ENCODE data around the gene EPSTI1.

The EPSTI1 gene

DNA sequence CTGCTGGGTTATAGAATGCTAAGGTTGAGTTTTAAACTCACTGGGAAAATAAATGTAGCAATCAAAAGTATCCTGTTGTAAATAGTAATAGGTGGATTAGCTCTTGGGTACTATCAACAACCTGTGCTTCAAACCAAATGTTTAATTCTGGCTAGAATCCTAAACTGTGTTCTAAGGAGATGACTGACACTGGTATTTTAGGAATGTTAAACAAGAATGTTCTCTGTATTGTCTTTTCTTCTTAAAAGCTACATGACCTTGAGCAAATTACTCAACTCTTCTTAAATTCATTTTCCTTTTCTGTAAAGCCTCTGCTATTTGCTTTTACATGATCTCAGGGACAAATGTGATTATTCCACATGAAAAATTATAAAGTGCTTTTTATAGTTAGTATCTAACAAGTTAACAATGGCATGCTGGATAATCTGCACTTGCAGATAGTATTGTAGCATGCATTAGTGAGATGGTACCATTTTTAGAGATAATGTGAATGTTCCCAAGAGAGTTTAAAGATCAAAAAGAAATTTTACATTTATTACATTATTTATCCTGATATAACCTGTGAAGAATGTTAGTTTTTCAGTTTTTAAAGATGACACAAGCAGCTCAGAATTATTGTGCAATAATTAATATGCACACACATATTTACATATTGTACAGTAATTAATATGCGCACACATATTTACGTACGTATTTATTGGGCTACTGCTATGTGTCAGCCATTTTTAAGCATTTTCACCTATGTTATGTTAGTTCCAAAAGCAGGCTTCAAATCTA lies 13.6 kb upstream of the EPSTI1 start:
- H3K27me3 ChIP-seq (ENCODE audit: control insufficient read depth in 5 of 5, insufficient read depth in 4 of 5, low read length in 5 of 5): no peaks in the 10 kb centered on the region
- peaks cover 0 to 6% (median 0%) of the 10 kb centered on the region in 5 donors for H3K9me3 ChIP-seq (ENCODE audit: control insufficient read depth in 5 of 5, low read length in 5 of 5)
- no peak overlapping the region for H3K9ac ChIP-seq (ENCODE audit: low read length in 5 of 5)
- H3K36me3 ChIP-seq (ENCODE audit: control insufficient read depth in 5 of 5, insufficient read depth in 5 of 5, low read length in 5 of 5): no peaks in the 10 kb centered on the region
- H3K4me3 ChIP-seq (ENCODE audit: low read depth in 1 of 5, low read length in 5 of 5): no peak overlapping the region
- H3K27ac ChIP-seq (ENCODE audit: low read depth, low read length): no peak overlapping the region
- H3K4me1 ChIP-seq (ENCODE audit: control insufficient read depth in 5 of 5, insufficient read depth in 5 of 5, low read length in 5 of 5): no peaks in the 10 kb centered on the region

DNA sequence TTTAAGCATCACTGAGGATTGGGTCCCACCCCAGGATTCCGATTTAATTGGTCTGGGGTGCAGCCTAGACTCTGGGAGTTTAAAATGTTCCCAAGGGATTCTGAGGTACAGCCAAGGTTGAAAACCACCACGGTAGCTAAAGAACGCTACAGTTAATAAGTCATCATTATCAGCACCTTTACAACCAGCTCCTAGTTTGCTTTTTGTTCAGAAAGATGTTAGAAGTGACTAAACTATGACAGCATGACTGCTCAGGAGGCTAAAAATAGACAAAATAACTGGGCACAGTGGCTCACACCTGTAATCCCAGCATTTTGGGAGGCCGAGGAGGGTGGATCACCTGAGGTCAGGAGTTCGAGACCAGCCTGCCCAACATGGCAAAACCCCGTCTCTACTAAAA lies 11.7 kb upstream of the EPSTI1 start:
- Histone ChIP-seq H3K27me3 (ENCODE audit: control insufficient read depth in 5 of 5, insufficient read depth in 4 of 5, low read length in 5 of 5) (no peaks in the 10 kb centered on the region), H3K9ac (ENCODE audit: low read length in 5 of 5) (no peak overlapping the region), H3K36me3 (ENCODE audit: control insufficient read depth in 5 of 5, insufficient read depth in 5 of 5, low read length in 5 of 5) (no peaks in the 10 kb centered on the region), H3K9me3 (ENCODE audit: control insufficient read depth in 5 of 5, low read length in 5 of 5) (peaks cover 0 to 6% (median 0%) of the 10 kb centered on the region in 5 donors), H3K27ac (ENCODE audit: low read depth, low read length) (no peak overlapping the region), H3K4me3 (ENCODE audit: low read depth in 1 of 5, low read length in 5 of 5) (no peak overlapping the region), H3K4me1 (ENCODE audit: control insufficient read depth in 5 of 5, insufficient read depth in 5 of 5, low read length in 5 of 5) (no peaks in the 10 kb centered on the region)

DNA sequence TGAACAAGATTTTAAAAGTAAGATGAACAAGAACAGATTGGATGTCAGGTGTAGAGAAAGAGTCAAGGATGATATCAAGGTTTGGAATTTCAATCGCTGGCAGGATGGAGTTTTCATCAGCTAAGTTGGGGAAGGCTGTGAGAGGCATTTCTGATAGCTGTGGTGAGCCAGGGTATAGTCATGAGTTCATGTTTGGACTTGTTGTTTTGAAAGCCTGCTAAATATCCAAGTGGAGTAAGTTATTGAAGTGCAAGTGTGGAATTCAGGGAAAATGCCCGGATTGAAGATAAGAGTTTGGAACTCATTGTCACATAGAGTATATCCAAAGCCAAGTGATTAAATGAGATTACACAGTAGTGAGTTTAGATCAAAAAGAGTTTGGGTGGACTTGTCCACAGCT lies 11.0 kb upstream of the EPSTI1 start:
- H3K27me3 ChIP-seq (ENCODE audit: control insufficient read depth in 5 of 5, insufficient read depth in 4 of 5, low read length in 5 of 5): no peaks in the 10 kb centered on the region
- peaks cover 0 to 6% (median 0%) of the 10 kb centered on the region in 5 donors for H3K9me3 ChIP-seq (ENCODE audit: control insufficient read depth in 5 of 5, low read length in 5 of 5)
- no peak overlapping the region for H3K4me3 ChIP-seq (ENCODE audit: low read depth in 1 of 5, low read length in 5 of 5)
- H3K9ac ChIP-seq (ENCODE audit: low read length in 5 of 5): no peak overlapping the region
- H3K36me3 ChIP-seq (ENCODE audit: control insufficient read depth in 5 of 5, insufficient read depth in 5 of 5, low read length in 5 of 5): no peaks in the 10 kb centered on the region
- H3K4me1 ChIP-seq (ENCODE audit: control insufficient read depth in 5 of 5, insufficient read depth in 5 of 5, low read length in 5 of 5): no peaks in the 10 kb centered on the region
- no peak overlapping the region for H3K27ac ChIP-seq (ENCODE audit: low read depth, low read length)

DNA sequence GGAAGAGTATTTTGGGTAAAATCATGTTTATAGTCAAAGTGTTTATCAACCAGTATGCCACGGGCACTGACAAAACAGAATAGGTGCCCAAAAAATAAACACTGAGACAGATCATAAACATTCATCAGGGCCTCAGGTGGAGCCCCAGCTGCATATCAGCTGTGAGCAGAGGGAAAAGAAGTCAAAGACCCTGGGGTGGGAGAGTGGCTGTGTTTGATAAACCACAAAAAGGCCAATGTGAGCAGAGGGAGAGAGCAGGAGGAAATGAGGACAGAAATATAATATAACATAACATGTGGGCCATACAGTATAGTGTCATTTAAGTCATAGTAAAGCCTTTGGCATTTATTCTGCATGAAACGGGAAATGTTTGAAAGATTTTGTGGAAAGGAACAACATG lies 10.0 kb upstream of the EPSTI1 start:
- no peak overlapping the region for H3K27ac ChIP-seq (ENCODE audit: low read depth, low read length)
- H3K9me3 ChIP-seq (ENCODE audit: control insufficient read depth in 5 of 5, low read length in 5 of 5): peaks cover 0 to 6% (median 0%) of the 10 kb centered on the region in 5 donors
- no peak overlapping the region for H3K4me3 ChIP-seq (ENCODE audit: low read depth in 1 of 5, low read length in 5 of 5)
- H3K4me1 ChIP-seq (ENCODE audit: control insufficient read depth in 5 of 5, insufficient read depth in 5 of 5, low read length in 5 of 5): no peaks in the 10 kb centered on the region
- H3K9ac ChIP-seq (ENCODE audit: low read length in 5 of 5): no peak overlapping the region
- H3K36me3 ChIP-seq (ENCODE audit: control insufficient read depth in 5 of 5, insufficient read depth in 5 of 5, low read length in 5 of 5): no peaks in the 10 kb centered on the region
- no peaks in the 10 kb centered on the region for H3K27me3 ChIP-seq (ENCODE audit: control insufficient read depth in 5 of 5, insufficient read depth in 4 of 5, low read length in 5 of 5)

DNA sequence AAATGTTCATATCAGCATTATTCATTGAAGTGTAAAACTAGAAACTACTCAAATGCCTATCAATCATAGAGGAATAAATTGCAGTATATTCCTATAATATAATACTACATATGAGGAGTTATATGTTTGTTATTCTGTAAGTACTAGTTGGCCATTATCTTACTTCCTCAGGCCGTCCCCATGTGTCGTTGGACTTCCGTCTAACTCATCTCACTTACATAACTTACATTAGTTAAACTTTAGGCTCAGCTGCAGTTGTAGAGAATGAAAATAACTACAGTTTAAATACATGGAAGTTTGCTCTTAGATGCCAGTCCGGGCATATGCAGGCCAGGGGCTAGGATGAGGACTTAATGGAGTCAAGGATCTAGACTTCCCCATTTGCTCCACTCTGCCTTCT lies 8.6 kb upstream of the EPSTI1 start:
- no peaks in the 10 kb centered on the region for H3K36me3 ChIP-seq (ENCODE audit: control insufficient read depth in 5 of 5, insufficient read depth in 5 of 5, low read length in 5 of 5)
- no peak overlapping the region for H3K4me3 ChIP-seq (ENCODE audit: low read depth in 1 of 5, low read length in 5 of 5)
- H3K4me1 ChIP-seq (ENCODE audit: control insufficient read depth in 5 of 5, insufficient read depth in 5 of 5, low read length in 5 of 5): no peaks in the 10 kb centered on the region
- H3K9me3 ChIP-seq (ENCODE audit: control insufficient read depth in 5 of 5, low read length in 5 of 5): peaks cover 0 to 6% (median 0%) of the 10 kb centered on the region in 5 donors
- H3K27me3 ChIP-seq (ENCODE audit: control insufficient read depth in 5 of 5, insufficient read depth in 4 of 5, low read length in 5 of 5): no peaks in the 10 kb centered on the region
- H3K9ac ChIP-seq (ENCODE audit: low read length in 5 of 5): no peak overlapping the region
- no peak overlapping the region for H3K27ac ChIP-seq (ENCODE audit: low read depth, low read length)

DNA sequence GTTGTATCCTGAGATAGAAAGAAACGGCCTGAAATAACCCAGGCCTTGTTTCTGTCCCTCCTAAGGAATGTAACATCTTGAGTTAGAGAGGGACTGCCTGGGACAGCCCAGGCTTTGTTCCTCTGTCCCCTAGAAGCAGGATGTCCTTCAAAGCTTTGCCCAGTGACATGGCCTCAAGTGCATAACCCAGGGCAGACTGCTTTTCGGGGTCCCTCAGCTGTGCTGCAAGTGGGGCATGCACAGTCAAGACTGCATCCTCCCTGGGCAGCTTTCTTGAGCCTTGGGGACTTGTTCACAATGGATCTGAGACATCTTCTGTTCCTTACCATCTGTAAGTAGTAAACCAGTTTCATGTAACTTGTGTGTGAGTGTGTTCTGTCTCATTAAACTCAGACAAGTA lies 7.5 kb upstream of the EPSTI1 start:
- H3K4me1 ChIP-seq (ENCODE audit: control insufficient read depth in 5 of 5, insufficient read depth in 5 of 5, low read length in 5 of 5): no peaks in the 10 kb centered on the region
- H3K9me3 ChIP-seq (ENCODE audit: control insufficient read depth in 5 of 5, low read length in 5 of 5): peaks cover 0 to 6% (median 0%) of the 10 kb centered on the region in 5 donors
- H3K27me3 ChIP-seq (ENCODE audit: control insufficient read depth in 5 of 5, insufficient read depth in 4 of 5, low read length in 5 of 5): no peaks in the 10 kb centered on the region
- H3K36me3 ChIP-seq (ENCODE audit: control insufficient read depth in 5 of 5, insufficient read depth in 5 of 5, low read length in 5 of 5): no peaks in the 10 kb centered on the region
- no peak overlapping the region for H3K9ac ChIP-seq (ENCODE audit: low read length in 5 of 5)
- no peak overlapping the region for H3K27ac ChIP-seq (ENCODE audit: low read depth, low read length)
- H3K4me3 ChIP-seq (ENCODE audit: low read depth in 1 of 5, low read length in 5 of 5): no peak overlapping the region

DNA sequence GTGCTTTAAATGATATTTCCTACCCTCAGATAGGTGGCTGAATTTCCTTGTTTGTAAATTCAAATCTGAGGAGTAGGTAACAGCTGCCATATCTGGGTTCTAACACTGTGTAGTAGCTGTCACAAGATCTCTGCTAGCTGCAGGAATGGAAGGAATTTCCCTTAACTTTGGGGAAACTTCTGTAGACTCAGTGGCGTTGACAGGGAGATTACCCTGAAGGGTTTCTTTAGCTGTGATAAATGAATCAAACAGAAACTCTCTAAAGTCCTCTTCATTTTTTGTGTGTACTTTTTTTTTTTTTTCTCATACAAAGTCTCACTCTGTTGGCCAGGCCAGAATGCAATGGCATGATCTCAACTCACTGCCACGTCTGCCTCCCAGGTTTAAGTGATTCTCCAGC lies 5.3 kb upstream of the EPSTI1 start:
- Histone ChIP-seq H3K27ac (ENCODE audit: low read depth, low read length) (no peak overlapping the region), H3K4me1 (ENCODE audit: control insufficient read depth in 5 of 5, insufficient read depth in 5 of 5, low read length in 5 of 5) (peaks cover 0 to 6% (median 1%) of the 10 kb centered on the region in 5 donors), H3K9ac (ENCODE audit: low read length in 5 of 5) (no peak overlapping the region), H3K9me3 (ENCODE audit: control insufficient read depth in 5 of 5, low read length in 5 of 5) (peaks cover 0 to 2% (median 0%) of the 10 kb centered on the region in 5 donors), H3K4me3 (ENCODE audit: low read depth in 1 of 5, low read length in 5 of 5) (no peak overlapping the region), H3K27me3 (ENCODE audit: control insufficient read depth in 5 of 5, insufficient read depth in 4 of 5, low read length in 5 of 5) (no peaks in the 10 kb centered on the region), H3K36me3 (ENCODE audit: control insufficient read depth in 5 of 5, insufficient read depth in 5 of 5, low read length in 5 of 5) (no peaks in the 10 kb centered on the region)

DNA sequence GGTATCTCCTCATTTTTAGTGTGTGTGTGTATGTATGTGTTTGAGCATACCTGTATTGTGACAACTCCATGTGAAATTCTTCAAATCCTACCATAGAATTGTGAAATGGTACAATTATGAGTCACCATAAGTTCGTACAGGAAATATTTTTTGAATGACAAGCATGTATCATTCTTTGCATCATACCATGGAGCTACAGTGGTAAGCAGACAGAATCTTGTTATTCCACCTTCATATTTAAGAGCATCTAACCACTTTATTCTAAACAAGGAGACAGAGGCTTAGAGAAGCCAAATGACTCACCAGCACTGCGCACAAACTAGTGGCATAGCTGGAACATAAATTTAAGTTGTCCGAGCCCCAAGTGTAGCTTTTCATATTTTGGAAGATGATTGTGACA lies 4.5 kb upstream of the EPSTI1 start:
- Histone ChIP-seq H3K4me3 (ENCODE audit: low read depth in 1 of 5, low read length in 5 of 5) (no peak overlapping the region), H3K36me3 (ENCODE audit: control insufficient read depth in 5 of 5, insufficient read depth in 5 of 5, low read length in 5 of 5) (no peaks in the 10 kb centered on the region), H3K9me3 (ENCODE audit: control insufficient read depth in 5 of 5, low read length in 5 of 5) (no peaks in the 10 kb centered on the region), H3K4me1 (ENCODE audit: control insufficient read depth in 5 of 5, insufficient read depth in 5 of 5, low read length in 5 of 5) (peaks cover 0 to 11% (median 5%) of the 10 kb centered on the region in 5 donors), H3K27ac (ENCODE audit: low read depth, low read length) (no peak overlapping the region), H3K9ac (ENCODE audit: low read length in 5 of 5) (no peak overlapping the region), H3K27me3 (ENCODE audit: control insufficient read depth in 5 of 5, insufficient read depth in 4 of 5, low read length in 5 of 5) (no peaks in the 10 kb centered on the region)

DNA sequence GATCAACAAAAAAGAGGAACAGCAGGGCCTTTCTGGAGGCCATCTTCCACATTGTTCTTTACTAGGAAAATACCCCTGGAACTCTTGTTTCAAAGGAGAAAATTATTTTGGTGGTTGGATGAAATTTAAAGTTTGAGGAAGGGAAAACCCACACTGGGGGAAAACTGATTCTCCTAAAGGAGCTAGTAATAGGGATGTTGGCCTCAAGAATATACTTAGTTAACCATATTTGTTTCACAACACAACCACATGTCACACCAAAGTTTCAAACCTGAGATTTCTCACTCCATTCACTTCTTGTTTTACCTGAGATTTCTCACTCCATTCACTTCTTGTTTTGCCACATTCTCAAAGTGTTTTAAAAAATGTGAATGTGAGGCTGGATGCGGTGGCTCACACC lies 2.8 kb upstream of the EPSTI1 start:
- Histone ChIP-seq H3K27ac (ENCODE audit: low read depth, low read length) (no peak overlapping the region), H3K27me3 (ENCODE audit: control insufficient read depth in 5 of 5, insufficient read depth in 4 of 5, low read length in 5 of 5) (no peaks in the 10 kb centered on the region), H3K36me3 (ENCODE audit: control insufficient read depth in 5 of 5, insufficient read depth in 5 of 5, low read length in 5 of 5) (no peaks in the 10 kb centered on the region), H3K4me3 (ENCODE audit: low read depth in 1 of 5, low read length in 5 of 5) (no peak overlapping the region), H3K9ac (ENCODE audit: low read length in 5 of 5) (no peak overlapping the region), H3K4me1 (ENCODE audit: control insufficient read depth in 5 of 5, insufficient read depth in 5 of 5, low read length in 5 of 5) (peaks cover 0 to 28% (median 20%) of the 10 kb centered on the region in 5 donors), H3K9me3 (ENCODE audit: control insufficient read depth in 5 of 5, low read length in 5 of 5) (no peaks in the 10 kb centered on the region)

DNA sequence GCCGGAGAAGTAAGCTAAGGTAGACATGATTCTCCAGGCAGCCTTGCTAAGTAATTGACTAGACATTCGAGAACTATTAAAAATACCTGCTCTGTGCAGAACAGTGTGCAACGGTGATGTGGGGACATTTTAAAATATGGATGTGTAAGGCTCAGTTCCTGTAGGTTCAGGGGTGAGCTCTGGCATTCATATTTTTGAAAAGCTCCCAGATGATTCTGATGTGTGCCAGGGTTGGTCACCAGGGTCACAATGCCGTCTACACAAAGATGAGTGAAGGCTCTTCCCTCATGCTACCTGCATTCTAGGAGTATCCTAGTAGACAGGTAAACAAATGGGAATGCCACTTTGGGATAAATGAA lies 702 bp upstream of the EPSTI1 start:
- Histone ChIP-seq H3K27me3 (ENCODE audit: control insufficient read depth in 5 of 5, insufficient read depth in 4 of 5, low read length in 5 of 5) (no peaks in the 10 kb centered on the region), H3K9me3 (ENCODE audit: control insufficient read depth in 5 of 5, low read length in 5 of 5) (no peaks in the 10 kb centered on the region), H3K9ac (ENCODE audit: low read length in 5 of 5) (peak overlapping the region in 3 of 5 donors; percentile 87 to 89 (median 87)), H3K4me1 (ENCODE audit: control insufficient read depth in 5 of 5, insufficient read depth in 5 of 5, low read length in 5 of 5) (peaks cover 0 to 29% (median 20%) of the 10 kb centered on the region in 5 donors), H3K4me3 (ENCODE audit: low read depth in 1 of 5, low read length in 5 of 5) (peak overlapping the region; percentile 75 to 89 (median 80)), H3K27ac (ENCODE audit: low read depth, low read length) (no peak overlapping the region), H3K36me3 (ENCODE audit: control insufficient read depth in 5 of 5, insufficient read depth in 5 of 5, low read length in 5 of 5) (no peaks in the 10 kb centered on the region)
